Esophagus muscularis mucosa (tissue), 4 donors: Measurements from ENCODE around the gene SLC25A11. TPM values are rescaled to one million over a fixed set of nuclear protein-coding genes. Genes with fewer than 3 reads are reported as not detected.
A peak's percentile ranks its signal among the peaks of the same experiment; 100 is the strongest.

Experiments used
- DNase-seq: peaks from one replicate; pipeline ENCODE4 v3.0.0-alpha.2; 2017; ENCODE audit errors: extremely low spot score
- H3K27ac ChIP-seq, 4 donors: fragments of 200-600 bp; sonication (generic); replicated peaks in 1 of 4; 1 replicate in 3 of 4; 2 replicates in 1 of 4; pipeline ENCODE4 v1.5.1; 2016 to 2019; ENCODE audit warnings: mild to moderate bottlenecking in 1 of 4
- H3K27me3 ChIP-seq, 4 donors: fragments of 200-600 bp; sonication (generic); one replicate each; pipeline versions ENCODE4 v1.5.1 to v1.6.0; 2016 to 2019
- H3K36me3 ChIP-seq, 4 donors: fragments of 200-600 bp; sonication (generic); one replicate each; pipeline ENCODE4 v1.5.1; 2016 to 2019
- H3K4me1 ChIP-seq, 4 donors: fragments of 200-600 bp; sonication (generic); one replicate each; pipeline ENCODE4 v1.5.1; 2016 to 2019
- H3K4me3 ChIP-seq, 4 donors: fragments of 200-600 bp; sonication (generic); 1 replicate in 2 of 4; 2 replicates in 2 of 4; pipeline ENCODE4 v1.5.1; 2016 to 2019; ENCODE audit warnings: mild to moderate bottlenecking in 4 of 4, moderate library complexity in 1 of 4
- H3K9me3 ChIP-seq, 4 donors: fragments of 200-600 bp; sonication (generic); 1 replicate in 3 of 4; 2 replicates in 1 of 4; pipeline ENCODE4 v1.5.1; 2016 to 2019
- EP300 ChIP-seq: sonication (generic); formaldehyde crosslinking; IDR thresholded peaks from one replicate; pipeline ENCODE4 v1.6.1; 2017; ENCODE audit warnings: antibody characterized with exemption
- POLR2A ChIP-seq: fragments of 450-650 bp; IDR thresholded peaks from one replicate; pipeline ENCODE4 v1.6.1; 2017; ENCODE audit warnings: antibody characterized with exemption, moderate library complexity, mild to moderate bottlenecking, low read depth
- POLR2AphosphoS5 ChIP-seq, 2 donors: sonication (generic); formaldehyde crosslinking; IDR thresholded peaks; one replicate each; pipeline ENCODE4 v1.6.1; 2017; ENCODE audit warnings: antibody characterized with exemption in 2 of 2
- WGBS: methylation state at CpG from one replicate; pipeline ENCODE4 v1.1.5; 2018; 5-methylcytosine and 5-hydroxymethylcytosine counted together
- intact Hi-C: fragments of 100-400 bp; cut with DNase I; formaldehyde crosslinking; loops from one replicate; pipeline ENCODE4 v1.15.1; 2023
- total RNA-seq, 4 donors: library from RNA; depleted of rRNA; stranded (reverse); fragments of >200 nt; gene quantifications; one replicate each; pipeline versions ENCODE4 v1.1.0 to v1.2.1, GENCODE V29; 2016
- TF ChIP-seq, protein P1 (sequence below), 3 experiments: fragments of 200-600 bp in 2 of 3; fragments of 450-650 bp in 1 of 3; sonication (generic) in 2 of 3; IDR thresholded peaks; one replicate each; pipeline ENCODE4 v1.5.1; 2017 to 2019; ENCODE audit warnings: antibody characterized with exemption in 3 of 3, mild to moderate bottlenecking in 2 of 3, moderate library complexity in 1 of 3

Gene SLC25A11
- total RNA-seq, 4 donors from 2014 or later = 38.8 to 73.4 (median 55.5) TPM

DNA sequence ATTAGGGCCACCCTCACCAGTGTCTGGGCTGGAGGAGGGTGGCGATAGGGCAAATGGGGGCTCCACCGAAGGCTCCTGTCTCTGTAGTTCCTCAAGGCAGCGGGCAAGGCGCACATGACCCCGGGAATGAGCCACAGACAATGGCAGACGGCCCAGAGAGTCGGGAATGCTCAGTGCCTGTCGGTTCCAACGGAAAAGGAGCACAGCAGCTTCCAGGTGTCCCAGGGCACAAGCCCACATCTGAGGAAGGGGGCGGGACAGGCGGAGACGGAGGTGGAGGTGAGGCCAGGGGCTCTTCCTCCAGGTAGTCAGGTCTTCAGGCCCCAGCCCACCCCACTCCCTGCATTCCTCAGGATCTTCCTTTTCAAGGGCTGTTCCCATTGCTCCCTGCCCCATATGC is 32.9 kb upstream of the SLC25A11 start:
- WGBS = 81% methylated on average over 12 of the region's 12 CpGs
- no peaks in the 10 kb centered on the region for H3K27me3 ChIP-seq
- intact Hi-C loops = no loop called here
- H3K9me3 ChIP-seq = no peaks in the 10 kb centered on the region
- DNase-seq = no peak
- no peak for TF ChIP-seq EP300
- H3K36me3 ChIP-seq = peaks cover 50 to 82% (median 71%) of the 10 kb centered on the region in 4 donors
- peak overlapping the region in 3 of 4 donors; percentile 43 to 97 (median 93) for H3K27ac ChIP-seq
- H3K4me1 ChIP-seq = peaks cover 31 to 38% (median 35%) of the 10 kb centered on the region in 4 donors
- no peak overlapping the region for H3K4me3 ChIP-seq

DNA sequence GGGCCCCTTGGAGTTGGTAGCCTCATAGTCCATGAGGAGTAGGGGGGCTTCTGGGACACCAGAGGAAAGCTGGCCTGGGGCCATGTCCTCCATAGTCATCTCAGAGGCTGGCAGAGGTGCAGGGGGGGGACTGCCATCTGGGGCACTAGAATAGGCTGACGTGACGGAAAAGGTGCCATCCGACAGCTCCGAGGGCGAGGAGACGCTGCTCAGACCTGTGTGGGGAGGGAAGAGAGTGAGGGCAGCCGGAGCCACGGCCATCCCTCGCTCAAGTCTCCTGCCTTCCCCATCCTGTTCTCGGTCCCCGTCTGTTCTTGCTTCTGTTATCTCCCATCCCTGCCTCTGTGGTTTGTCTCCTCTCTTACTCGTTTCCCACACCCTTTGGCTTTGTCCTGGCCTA is 32.5 kb upstream of the SLC25A11 start:
- no peaks in the 10 kb centered on the region for H3K27me3 ChIP-seq
- 89% methylated on average over 12 of the region's 12 CpGs for WGBS
- peaks cover 31 to 38% (median 35%) of the 10 kb centered on the region in 4 donors for H3K4me1 ChIP-seq
- no peak overlapping the region for H3K4me3 ChIP-seq
- peak overlapping the region; percentile 43 to 97 (median 70) for H3K27ac ChIP-seq
- TF ChIP-seq POLR2AphosphoS5 (IDR thresholded peaks at IDR 0.05) = no peak
- no peak for TF ChIP-seq EP300
- TF ChIP-seq, protein P1, sequence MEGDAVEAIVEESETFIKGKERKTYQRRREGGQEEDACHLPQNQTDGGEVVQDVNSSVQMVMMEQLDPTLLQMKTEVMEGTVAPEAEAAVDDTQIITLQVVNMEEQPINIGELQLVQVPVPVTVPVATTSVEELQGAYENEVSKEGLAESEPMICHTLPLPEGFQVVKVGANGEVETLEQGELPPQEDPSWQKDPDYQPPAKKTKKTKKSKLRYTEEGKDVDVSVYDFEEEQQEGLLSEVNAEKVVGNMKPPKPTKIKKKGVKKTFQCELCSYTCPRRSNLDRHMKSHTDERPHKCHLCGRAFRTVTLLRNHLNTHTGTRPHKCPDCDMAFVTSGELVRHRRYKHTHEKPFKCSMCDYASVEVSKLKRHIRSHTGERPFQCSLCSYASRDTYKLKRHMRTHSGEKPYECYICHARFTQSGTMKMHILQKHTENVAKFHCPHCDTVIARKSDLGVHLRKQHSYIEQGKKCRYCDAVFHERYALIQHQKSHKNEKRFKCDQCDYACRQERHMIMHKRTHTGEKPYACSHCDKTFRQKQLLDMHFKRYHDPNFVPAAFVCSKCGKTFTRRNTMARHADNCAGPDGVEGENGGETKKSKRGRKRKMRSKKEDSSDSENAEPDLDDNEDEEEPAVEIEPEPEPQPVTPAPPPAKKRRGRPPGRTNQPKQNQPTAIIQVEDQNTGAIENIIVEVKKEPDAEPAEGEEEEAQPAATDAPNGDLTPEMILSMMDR (IDR thresholded peaks at IDR 0.05) = no peak
- no peak for TF ChIP-seq POLR2A
- no peak for DNase-seq
- no peaks in the 10 kb centered on the region for H3K9me3 ChIP-seq
- intact Hi-C loops = no loop called here
- H3K36me3 ChIP-seq = peaks cover 45 to 77% (median 66%) of the 10 kb centered on the region in 4 donors

DNA sequence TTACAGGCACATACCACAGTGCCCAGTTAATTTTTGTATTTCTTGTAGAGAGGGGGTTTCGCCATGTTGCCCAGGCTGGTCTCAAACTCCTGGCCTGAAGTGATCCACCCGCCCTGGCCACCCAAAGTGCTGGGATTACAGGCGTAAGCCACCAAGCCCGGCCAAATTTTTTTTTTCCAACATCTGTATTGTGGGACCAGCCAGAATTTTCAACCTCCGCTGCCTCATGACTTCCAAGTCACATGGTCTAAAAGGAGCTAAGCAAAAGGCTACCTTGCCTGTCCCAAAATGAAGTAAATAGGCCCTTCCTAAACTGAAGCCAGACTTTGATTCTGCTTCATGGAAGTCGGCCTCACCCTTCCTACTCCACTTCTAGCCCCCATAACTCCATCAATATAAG is 32.0 kb upstream of the SLC25A11 start:
- Histone ChIP-seq H3K27ac (peak overlapping the region; percentile 43 to 97 (median 70)), H3K4me3 (no peak overlapping the region), H3K9me3 (no peaks in the 10 kb centered on the region), H3K36me3 (peaks cover 40 to 72% (median 61%) of the 10 kb centered on the region in 4 donors), H3K27me3 (no peaks in the 10 kb centered on the region), H3K4me1 (peaks cover 31 to 38% (median 35%) of the 10 kb centered on the region in 4 donors)
- WGBS = 88% methylated on average over 6 of the region's 6 CpGs
- TF ChIP-seq EP300 (no peak), POLR2AphosphoS5 (IDR thresholded peaks at IDR 0.05) (no peak), POLR2A (no peak)
- TF ChIP-seq, protein P1 (IDR thresholded peaks at IDR 0.05) = no peak
- intact Hi-C loops = no loop called here
- DNase-seq = no peak

DNA sequence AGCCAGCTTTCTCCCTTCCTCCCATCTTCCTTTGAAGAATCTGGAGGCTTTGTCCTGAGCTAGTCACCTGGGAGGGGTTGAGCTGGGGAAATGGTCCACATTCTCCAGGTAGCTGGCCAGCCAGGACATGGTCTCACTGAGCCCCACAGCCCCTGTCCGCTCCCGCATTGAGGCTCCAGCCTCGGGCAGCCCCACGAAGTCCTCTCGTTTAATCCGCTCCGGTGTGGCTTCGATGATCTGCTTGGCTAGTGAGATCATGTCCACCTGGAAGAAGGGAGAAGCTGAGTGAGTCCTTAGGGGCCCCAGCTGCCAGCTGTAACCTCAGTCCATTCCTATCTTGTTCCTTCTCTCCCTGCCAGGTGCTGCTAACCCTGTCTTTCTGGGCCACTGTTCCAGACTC is 30.4 kb upstream of the SLC25A11 start:
- Histone ChIP-seq H3K4me3 (no peak overlapping the region), H3K36me3 (peaks cover 29 to 62% (median 50%) of the 10 kb centered on the region in 4 donors), H3K4me1 (peaks cover 44 to 53% (median 48%) of the 10 kb centered on the region in 4 donors), H3K9me3 (no peaks in the 10 kb centered on the region), H3K27me3 (no peaks in the 10 kb centered on the region), H3K27ac (peak overlapping the region; percentile 91 to 97 (median 95))
- intact Hi-C loops = no loop called here
- TF ChIP-seq EP300 (no peak), POLR2AphosphoS5 (IDR thresholded peaks at IDR 0.05) (no peak), POLR2A (no peak)
- 95% methylated on average over 8 of the region's 8 CpGs for WGBS
- DNase-seq = no peak

DNA sequence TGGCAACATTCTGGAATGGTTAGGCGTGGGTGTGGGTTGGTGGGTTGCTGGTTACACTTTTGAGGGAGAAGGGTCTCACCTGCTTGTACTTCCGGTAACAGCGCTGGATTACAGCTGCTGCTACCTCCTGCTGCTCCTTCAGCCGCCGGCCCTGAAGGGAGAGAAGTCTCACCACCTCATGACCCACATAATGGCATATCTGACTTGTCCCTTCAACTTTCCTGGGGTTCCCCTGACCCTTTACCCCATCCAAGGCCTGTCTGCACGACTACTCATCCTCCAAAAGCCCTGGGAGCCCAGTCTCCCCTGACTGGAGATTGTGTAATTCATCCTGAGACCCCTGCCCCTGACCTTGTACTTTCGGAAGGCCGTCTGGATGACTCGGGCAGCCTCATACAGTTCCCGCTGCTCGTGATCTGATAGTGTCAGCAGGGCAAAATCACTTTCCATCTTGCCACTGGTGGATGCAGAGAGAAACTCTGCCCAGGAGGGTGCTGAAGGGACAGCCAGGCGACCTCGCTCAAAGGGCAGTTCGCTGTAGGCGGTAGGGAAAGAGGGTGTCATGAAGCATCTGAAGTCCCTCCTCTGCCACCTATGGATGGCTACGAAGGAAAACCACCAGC is 29.8 kb upstream of the SLC25A11 start:
- peak overlapping the region; percentile 91 to 97 (median 95) for H3K27ac ChIP-seq

More for the DNA sequence above, 29.8 kb upstream of the SLC25A11 start:
- TF ChIP-seq EP300 (no peak), POLR2A (no peak), POLR2AphosphoS5 (IDR thresholded peaks at IDR 0.05) (no peak)
- TF ChIP-seq, protein P1 (IDR thresholded peaks at IDR 0.05) = no peak
- peaks cover 27 to 62% (median 48%) of the 10 kb centered on the region in 4 donors for H3K36me3 ChIP-seq
- no peaks in the 10 kb centered on the region for H3K9me3 ChIP-seq
- H3K27me3 ChIP-seq = no peaks in the 10 kb centered on the region
- intact Hi-C loops = no loop called here
- H3K4me1 ChIP-seq = peaks cover 45 to 56% (median 52%) of the 10 kb centered on the region in 4 donors
- peak overlapping the region in 3 of 4 donors; percentile 78 to 86 (median 79) for H3K4me3 ChIP-seq
- DNase-seq = no peak
- WGBS = 83% methylated on average over 13 of the region's 16 CpGs
